ENCODE results near the gene ZNF618.

The ZNF618 gene

DNA sequence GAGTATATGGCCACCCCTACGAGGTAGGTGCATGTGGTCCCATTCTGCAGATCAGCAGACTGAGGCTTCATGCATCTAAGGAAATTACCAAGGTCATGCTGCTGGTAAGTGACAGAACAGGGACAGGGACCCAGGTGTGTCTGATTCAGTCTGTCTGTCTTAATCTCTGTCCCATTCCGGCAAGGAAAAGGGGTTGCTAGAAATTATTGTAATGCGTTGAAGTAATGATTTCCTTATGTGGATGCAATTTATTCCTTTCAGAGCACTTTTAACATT, 125.2 kb downstream of the ZNF618 start:
- no peak for DNase-seq (ENCODE audit: low read depth, low spot score)

DNA sequence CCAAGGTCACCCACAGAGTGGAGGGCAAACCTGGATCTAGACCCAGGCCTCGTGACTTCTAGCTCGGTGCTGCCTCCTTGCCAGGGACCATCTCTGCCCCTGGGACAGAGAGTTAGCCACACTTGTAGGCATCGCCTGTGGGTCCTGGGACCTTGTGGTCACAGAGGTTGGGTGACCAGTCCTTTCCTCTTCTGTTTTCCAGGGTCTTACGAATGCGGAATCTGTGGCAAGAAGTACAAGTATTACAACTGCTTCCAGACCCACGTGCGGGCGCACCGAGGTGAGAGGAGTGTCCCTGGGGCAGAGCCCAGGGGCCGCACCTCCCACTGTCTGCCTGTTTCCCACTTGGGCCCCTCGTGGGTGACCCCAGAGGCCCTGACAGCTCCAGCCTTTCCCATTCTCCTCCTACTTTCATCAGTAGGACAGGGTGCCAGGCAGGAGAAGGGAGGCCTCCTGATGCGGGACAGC, 125.7 kb downstream of the ZNF618 start:
- no peak for DNase-seq (ENCODE audit: low read depth, low spot score)

DNA sequence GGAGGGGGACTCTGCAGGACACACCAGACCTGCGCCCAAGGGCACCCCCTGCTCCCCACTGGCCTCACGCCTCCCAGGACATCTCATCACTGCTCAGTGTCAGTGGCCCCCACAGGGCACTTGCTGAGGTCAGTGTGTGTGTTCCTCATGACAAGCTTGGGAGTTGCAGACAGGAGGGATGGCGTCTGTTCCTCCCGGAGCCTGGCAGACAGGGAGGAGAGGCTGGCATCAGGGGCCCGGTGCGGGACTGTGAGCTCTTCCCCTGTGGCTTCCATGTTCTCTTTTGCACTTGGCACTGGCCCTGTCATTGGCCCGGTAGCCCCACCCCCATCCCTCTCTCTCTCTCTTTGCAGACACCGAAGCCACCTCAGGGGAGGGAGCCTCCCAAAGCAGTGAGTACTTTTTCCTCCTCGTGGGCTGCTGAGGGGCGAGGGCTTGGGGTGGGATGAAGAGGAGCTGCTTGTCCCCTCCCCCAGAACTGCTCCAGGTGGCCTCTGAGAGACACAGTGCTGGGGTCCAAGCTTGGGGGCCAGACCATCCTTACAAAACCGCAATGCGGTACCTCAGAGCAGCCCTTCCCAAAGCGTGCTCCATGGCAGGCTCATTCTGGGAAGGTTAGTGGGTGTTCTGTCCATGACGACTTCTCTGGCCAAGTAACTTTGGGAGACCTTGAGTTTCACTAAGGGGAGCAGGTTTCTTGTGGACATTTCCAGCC, 126.3 kb downstream of the ZNF618 start:
- DNase-seq (ENCODE audit: low read depth, low spot score), result no peak

DNA sequence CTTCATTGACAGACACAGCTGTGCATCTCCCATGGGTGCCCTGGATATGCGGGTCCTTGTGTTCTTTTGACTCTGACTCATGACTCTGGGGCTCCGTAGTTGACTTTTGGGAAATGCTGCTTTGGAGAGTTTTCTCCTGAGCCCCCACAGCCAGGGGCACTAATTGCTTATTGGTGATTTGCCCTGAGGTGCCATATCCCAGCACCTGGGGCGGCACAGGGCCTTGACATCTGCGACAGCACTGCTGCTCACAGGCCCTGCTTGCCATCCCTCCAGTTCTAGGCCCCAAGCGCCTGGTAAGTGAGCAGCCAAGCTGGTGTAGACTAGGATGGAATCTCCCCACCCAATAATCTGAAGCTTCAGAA, 126.9 kb downstream of the ZNF618 start:
- DNase-seq (ENCODE audit: low read depth, low spot score), result no peak

DNA sequence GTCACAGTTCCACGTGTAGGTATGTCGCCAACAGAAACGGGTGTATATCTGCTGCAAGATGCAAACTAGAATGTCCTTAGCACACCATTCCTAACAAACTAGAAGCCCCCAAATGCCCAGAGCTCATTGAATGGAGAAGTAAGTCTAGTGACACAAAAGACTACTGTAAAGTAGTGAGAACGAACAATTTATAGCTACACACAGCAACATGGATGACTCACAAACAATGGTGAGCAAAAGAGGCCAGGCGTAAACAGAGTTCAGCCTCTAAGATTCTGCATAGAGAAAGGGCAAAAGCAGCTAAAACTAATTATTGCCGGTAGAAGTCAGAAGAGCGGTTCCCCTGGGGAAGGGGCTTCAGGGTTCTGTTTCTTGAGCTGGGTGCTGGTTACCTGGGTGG, 127.2 kb downstream of the ZNF618 start:
- peak; percentile 41 for DNase-seq (ENCODE audit: low read depth, low spot score)

DNA sequence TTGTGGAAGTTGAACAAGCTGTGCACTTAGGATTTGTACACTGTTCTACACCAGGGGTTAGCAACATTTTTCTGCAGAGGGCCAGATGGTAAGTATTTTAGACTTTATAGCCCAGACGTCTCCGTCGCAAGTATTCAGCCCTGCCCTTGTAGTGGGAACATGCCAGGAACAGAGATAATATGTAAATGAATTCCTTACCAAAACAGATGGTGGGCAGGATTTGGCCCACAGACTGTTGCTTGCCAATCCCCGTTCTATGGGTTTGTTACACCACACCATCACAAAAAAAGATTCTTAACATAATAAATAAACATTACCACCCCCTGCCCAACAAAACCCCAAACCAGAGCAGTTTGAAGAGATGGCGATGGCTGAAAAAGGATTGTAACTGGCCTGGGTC, 127.6 kb downstream of the ZNF618 start:
- peak; percentile 79 for DNase-seq (ENCODE audit: low read depth, low spot score)

DNA sequence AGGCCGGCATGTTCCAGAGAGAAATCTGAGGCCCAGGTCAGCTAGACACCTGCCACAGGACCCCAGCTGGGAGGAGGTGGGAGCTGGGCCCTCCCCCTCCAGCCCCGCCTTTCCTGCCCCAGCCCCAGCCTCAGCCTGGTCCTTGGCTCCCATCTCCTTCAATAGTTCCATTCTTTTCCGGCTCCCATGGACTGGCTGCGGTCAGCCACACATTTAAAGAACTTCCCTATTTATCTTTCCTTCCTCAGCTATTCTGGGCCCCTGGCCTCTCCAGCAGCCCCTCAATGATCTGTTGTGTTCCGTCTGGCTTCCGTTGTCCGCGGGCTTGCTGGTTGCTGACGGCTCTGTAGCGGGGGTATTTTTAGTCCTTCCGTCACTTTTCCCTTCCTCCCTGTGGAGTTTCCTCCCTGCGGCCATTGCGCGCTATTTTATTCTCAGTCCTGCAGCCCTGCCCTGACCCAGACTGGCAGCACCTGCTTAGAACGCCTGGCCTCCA, 128.2 kb downstream of the ZNF618 start:
- DNase-seq (ENCODE audit: low read depth, low spot score), result peak; percentile 51

DNA sequence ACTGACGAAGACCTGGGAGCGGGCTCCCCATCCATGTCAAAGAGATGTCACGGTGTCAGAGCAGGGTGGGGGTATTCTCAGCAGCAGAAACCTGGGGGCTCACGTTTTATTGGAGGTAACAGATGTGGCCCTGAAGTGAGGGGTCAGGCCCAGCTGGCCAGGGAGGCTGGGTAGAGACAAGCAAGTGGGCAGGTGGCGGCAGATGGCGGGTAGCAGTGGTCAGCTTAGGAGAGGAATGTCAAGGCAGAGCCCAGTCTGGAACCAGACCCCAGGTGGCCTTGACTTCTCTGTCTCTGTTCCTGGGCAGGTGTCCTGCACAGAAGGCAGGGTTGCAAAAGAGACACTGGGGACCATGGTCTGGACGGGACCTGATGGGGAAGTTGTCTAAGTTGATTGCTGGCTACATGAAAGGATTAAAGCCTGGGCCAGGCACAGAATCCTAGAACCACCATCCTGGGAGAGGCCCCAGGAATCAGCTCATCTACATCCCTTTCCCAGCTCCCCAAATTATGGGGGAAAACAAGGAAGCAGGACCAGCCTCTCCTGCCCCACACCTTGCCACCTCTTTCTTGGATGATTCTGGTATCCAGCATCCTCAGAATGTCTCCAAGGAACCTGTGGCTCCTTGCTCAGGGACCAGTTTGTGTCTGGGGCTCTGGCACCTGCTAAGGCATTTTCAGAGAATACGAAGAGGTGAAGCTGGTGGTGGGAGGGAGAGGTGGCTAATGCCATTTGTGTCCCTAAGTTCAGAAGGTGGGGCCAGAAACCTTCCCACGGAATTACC, 129.5 kb downstream of the ZNF618 start:
- DNase-seq (ENCODE audit: low read depth, low spot score), result no peak

DNA sequence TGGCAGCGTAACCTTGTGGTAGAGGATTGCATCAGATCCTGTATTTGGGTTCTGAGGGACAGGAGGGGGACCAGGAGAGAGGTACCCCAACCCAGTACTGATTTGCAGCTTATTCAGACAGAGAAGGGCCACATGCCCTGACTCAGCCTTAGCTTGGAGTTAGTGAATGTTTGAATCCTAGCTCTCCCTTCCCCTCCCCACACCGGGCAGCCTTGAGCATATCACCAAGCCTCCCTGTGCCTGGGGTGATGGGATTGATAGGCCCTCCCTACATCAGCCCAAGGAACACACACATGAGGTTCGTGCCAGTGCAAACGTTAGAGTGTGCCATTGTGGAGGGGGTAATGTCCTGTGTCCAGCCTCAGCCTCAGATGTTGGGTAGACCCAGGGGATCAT, 130.0 kb downstream of the ZNF618 start:
- DNase-seq (ENCODE audit: low read depth, low spot score), result no peak

DNA sequence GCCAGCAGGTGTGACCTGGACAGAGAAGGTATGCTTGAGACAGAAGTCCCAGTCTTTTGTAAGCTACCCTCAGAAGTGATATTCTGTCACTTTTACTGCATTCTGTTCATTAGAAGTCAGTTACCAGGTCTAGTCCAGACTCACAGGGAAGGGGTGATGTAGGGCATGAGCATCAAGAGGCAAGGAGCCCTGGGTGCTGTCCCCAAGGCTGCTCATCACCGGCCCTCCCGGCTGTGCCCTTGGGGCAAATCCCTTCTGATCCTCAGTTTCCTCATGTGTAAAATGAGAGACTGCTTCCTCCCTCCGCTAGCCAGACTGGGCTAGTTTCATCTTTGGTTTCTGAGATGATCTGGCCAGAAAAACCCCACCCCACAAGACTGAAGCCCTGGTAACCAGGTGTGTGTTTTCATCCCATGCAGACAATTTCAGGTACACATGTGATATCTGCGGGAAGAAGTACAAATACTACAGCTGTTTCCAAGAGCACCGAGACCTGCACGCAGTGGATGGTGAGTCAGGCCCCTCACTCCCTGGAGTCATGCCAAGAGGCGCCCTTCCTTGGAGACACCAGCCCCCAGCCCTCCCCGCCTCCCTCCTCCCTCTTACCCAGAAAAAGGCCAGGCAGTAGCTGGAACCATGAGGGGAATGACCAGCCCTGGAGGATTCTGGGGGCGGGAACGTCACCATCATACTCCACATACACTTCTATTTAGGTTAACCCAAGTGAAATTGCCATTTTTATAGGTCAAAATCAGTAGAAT, 131.0 kb downstream of the ZNF618 start:
- DNase-seq (ENCODE audit: low read depth, low spot score), result no peak

DNA sequence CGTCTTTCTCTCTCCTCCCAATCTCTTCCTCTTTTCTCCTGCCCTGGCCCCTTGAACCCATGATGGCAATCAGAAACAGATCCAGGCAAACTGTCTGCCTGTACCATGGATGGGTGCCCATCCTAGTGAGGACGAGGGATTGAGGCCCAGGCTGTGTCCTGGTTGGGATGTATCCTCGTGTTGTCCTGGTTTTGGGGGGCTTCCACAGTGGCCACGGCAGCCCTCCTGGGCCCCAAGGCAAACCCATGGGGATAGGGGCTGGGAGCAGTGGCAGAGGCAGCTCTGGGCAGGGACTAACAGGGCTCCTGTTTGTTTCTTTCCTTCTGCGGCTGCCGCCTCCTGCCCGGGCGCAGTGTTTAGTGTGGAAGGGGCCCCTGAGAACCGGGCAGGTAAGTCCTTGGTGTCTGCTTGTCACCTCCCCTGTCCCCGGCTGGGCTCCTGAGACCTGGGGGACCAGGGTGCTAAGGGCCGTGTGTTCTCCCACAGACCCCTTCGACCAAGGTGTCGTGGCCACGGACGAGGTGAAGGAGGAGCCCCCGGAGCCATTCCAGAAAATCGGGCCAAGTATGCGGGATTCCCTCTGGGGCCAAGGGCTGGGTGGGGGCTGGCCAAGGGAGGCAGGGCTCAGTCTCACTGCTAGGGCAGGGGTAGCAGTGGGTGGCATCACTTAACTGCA, 132.0 kb downstream of the ZNF618 start:
- no peak for DNase-seq (ENCODE audit: low read depth, low spot score)

DNA sequence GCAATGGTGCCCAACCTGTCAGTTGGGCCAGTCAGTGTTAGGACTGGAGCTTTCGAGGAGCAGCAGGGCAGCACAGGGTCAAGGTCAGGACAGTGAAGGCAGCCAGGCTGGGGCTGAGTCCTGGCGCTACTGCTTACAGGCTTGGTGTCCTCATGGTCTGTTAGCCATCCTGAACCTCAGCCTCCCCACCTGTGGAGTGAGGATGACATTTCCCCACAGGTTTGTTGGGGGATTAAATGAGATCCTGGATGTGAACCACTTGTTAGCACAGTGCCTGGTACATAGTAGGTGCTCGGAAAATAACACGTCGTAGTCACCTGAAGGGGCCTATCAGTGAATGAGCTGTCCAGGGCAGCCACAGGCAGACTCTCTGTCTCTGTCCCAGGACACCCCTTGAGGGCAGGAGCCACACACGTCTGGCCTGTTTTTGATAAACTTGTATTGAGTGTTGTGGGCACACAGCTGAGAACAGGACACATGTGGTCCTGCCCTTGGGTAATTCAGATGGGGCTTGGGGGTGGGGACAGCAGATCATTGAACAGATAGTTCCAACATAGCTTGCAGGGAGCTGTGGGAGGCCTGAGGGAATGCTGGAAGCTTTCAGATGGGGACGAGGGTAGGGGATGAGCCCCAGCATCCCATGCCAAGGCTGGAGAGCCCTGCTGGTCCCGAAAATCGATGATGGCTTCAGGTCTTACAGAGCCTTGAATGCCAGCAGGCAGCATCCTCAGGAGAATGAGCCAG, 132.7 kb downstream of the ZNF618 start:
- no peak for DNase-seq (ENCODE audit: low read depth, low spot score)

DNA sequence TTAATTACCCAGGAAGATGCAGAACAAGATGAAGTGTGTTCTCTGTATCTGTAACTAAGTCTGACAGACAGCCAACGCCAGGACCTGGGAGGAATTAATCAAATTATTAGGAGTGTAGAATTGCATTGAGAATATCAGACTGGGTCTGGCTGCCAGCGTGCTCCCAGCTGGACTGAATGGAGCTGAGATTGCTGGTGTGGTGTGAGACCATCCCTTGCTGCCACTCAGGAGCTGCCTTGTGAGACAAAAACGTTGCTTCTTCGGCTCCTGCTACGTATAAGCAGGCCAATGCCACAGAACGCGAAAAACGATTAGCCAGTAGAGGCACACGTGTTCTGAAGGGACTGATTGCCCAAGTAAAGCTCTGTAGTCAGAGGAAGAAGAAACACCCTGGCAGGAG, 135.2 kb downstream of the ZNF618 start:
- no peak for DNase-seq (ENCODE audit: low read depth, low spot score)

DNA sequence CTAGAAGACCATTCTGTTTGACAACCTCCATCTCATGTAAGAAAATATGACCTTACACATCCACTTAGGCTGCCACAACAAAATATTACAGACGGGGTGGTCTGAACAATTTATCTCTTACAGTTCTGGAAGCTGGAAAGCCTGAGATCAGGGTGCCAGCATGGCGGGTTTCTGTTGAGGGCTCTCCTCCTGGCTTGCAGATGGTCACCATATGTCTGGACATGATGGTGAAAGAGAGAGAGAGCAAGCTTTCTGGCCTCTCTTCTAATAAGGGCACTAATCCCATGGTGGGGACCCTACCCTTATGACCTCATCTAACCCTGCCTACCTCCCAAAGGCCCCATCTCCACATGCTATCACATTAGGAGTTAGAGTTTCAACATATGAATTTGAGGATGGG, 136.0 kb downstream of the ZNF618 start:
- no peak for DNase-seq (ENCODE audit: low read depth, low spot score)

DNA sequence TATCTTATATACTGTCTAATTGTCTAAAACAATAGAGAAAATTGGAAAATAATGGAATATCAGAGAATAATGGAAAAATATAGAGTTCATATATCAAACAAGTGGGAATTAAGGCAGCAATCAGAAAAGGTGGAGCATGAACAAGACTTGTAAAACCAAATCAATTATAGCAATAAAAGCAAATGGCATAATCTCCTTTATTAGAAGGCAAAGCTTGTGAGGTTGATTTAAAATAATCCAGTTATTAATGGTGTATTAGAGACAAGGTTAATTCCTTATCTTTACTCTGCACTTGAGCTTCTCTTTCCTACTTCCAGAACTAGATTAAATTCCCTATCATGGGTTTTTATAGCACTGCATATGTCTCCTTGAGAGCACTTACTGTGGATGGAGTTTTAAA, 137.9 kb downstream of the ZNF618 start:
- DNase-seq (ENCODE audit: low read depth, low spot score), result no peak

DNA sequence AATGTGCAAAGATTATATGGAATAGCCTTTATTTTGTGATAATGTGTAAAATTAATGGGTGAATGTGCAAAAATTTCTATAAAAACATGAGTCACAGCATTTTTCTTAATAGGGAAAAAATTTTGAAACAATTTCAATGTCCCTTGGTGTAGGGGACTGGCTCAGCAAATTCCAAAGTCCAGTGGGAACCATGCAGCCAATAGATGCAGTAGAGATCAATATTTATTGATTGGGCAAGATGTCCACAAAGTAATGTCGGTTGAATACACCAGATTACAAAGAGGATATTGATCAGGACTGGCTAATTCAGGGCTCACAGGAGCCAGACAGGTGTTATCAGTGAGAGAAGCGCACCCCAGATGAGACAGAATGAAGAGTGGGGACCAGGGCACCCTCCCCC, 139.5 kb downstream of the ZNF618 start:
- no peak for DNase-seq (ENCODE audit: low read depth, low spot score)

DNA sequence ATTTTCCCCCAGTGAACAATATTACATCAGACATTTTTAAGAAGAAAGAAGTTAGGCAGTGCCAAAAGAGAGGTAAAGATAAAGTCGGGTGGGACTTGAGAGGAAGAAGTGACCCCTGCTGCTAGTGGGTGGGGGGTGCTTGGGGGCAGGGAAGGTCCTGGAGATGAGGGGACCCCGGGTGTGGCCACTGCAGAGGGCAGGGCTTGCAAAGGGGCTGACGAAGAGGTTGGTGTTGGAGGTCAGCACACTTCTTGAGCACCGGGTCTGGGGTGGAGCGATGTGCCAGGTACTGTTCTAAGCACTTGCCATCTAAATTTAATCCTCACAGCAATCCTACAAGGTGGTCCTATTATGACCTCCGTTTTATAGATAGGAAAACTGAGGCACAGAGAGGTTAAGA, 140.0 kb downstream of the ZNF618 start:
- DNase-seq (ENCODE audit: low read depth, low spot score), result no peak

DNA sequence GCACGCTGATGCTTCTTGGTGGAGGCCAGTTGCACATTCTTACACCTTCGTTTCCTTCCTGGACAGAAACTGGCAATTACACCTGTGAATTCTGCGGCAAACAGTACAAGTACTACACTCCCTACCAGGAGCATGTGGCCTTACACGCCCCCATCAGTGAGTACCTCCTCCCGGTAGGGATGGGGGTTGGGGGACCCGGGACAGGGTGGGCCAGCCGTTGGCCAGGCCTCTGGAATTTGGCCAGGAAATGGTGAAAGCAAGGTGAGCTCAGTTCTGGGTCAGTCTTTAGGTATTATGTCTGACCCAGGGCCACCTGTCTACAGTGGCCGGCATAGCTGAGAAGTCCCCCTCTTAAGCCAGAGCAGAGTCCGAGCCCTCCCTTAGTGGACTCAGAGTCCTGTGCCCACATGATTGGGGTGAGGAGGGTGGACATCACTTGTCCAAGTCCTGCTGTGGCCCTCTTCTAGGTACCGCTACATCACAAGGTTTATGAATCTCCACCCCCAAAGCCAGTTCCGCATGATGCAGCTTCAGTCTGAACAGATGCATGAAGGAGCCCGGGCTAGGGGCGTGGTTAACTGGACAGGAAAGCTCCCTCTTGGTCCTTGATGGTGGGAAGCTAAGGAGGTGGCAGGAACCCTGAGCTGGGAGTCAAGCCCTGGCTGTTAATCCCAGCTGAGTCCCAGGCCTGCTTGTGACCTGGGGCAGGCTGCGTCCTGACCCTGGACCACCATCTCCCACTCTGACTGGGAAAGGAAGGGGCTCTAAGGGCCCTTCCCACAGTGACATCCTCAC, 140.7 kb downstream of the ZNF618 start:
- DNase-seq (ENCODE audit: low read depth, low spot score), result no peak

DNA sequence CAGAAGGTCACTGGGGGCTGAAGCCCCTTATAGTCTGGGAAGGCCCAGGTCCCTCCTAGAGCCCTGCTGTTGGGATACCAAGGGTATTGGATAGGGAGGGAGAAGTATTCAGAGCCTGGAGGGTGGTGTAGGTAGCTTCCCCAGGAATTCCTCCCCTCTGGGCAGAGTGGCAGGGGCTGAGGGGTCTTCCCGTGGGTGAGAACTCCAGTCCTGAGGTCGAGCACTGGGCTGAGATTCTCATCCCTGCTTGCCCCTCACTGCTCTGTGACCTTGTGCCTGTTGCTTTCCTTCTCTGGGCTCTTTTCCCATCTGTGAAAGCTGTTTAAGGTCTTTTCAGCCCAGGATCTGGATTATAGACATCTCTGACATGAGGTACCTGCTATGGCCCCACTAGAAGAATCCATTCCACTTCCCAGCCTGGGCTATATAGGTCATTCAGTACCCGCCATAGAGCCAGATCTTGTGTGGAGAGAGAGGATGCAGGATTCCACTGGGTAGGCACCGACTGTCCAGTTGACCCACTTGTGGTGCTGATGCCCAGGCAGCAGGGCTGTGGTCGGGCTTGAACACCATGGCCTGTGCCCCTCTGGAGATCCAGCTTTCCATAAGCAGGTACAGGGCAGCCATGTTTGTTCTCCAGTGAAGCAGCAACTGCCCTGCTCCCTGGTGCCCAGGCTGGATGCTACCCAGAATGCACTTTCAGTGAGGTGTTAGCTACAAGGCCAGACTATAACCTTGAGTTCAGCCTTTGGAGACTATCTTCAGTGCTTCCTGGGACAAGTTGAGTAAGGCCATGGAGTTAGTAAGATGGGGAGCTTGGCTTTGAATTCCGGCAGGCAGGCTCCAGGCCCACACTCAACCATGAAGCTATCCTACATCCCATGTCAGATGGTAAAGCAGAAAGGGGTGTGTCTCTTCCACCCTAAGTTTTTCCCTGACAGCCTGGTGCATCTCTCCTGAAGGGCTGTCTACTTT, 141.9 kb downstream of the ZNF618 start:
- DNase-seq (ENCODE audit: low read depth, low spot score), result no peak

All from astrocyte of the hippocampus (primary cell).